Measurements from ENCODE around the gene IDH3B. TPM values are rescaled to one million over a fixed set of nuclear protein-coding genes. Genes with fewer than 3 reads are reported as not detected.

IDH3B gene
- total RNA-seq, 1 donor from 2014 or later = 101 TPM

DNA sequence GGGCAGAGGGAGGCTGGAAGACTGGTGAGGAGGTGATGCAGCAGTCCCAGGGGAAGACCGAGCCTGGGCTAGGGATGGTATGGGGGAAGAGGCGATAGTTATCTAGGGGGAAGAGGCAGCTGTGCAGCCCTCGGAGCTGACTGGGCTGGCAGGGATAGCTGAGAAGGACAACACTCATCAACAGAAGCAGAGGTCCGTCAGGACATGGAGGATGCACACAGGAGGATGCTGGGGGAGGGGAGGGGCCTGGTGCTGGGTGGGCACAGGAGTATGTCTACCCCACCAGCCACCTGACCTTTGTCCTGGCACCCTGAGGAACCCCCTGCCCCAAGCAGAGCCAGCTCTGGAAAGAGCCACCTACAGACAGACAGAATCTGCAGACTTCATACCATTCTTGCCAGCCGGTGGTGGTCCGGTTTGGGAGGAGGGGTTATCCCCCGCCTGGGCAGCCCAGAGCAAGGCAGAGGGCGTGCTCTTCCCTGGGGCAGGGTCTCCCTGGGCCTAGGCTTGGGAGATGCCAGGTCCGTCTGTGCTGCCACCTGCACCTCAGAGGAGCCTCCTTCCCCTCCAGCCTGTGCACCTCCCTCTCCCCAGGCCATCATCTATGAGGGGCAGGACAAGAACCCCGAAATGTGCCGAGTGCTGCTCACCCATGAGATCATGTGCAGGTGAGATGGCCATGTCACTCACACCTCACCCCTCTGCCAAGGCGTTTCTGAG, 43.5 kb upstream of the IDH3B start:
- Mint-ChIP-seq H3K27me3 (peaks cover 19% of the 10 kb centered on the region), H3K9me3 (no peaks in the 10 kb centered on the region), H3K4me3 (no peak overlapping the region), H3K4me1 (ENCODE audit: unreplicated experiment) (peaks cover 5% of the 10 kb centered on the region), H3K36me3 (no peaks in the 10 kb centered on the region), H3K27ac (no peak overlapping the region)
- TF ChIP-seq, protein P1, sequence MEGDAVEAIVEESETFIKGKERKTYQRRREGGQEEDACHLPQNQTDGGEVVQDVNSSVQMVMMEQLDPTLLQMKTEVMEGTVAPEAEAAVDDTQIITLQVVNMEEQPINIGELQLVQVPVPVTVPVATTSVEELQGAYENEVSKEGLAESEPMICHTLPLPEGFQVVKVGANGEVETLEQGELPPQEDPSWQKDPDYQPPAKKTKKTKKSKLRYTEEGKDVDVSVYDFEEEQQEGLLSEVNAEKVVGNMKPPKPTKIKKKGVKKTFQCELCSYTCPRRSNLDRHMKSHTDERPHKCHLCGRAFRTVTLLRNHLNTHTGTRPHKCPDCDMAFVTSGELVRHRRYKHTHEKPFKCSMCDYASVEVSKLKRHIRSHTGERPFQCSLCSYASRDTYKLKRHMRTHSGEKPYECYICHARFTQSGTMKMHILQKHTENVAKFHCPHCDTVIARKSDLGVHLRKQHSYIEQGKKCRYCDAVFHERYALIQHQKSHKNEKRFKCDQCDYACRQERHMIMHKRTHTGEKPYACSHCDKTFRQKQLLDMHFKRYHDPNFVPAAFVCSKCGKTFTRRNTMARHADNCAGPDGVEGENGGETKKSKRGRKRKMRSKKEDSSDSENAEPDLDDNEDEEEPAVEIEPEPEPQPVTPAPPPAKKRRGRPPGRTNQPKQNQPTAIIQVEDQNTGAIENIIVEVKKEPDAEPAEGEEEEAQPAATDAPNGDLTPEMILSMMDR (conservative IDR thresholded peaks at IDR 0.05) = no peak
- peak; percentile 58 for DNase-seq (ENCODE audit: extremely low spot score, unreplicated experiment)

DNA sequence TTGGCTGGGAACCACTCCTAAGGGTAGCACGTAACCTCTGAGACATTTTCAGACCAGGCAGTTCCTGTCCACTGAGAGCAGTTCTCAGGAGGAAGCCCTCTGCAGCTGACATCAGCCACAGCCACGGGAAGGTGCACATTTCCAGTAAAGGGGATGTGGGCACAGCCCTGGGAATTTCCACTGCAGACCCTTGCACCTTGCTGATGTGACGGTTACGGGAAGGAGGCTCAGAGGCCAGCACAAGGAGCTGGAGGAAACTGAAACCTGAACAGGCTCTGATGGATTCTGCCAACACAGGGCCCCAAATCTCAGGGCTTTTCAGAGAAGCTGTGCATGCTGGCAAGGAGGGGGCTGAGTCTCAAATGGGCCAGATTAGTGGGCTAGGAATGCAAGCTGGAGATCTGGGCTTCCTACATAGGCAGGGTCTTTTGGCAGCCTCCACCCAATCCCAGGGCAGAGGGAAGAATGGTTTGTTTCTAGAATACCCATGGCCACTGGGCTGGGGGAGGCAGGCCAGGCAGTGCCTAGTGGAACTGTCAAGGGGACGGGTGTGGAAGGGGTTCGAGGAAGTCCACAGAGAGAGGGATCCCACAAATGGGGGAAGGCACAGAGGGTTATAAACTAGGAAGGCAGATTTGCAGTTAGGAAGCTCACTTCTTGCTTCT, 42.8 kb upstream of the IDH3B start:
- peaks cover 5% of the 10 kb centered on the region for H3K4me1 Mint-ChIP-seq (ENCODE audit: unreplicated experiment)
- no peaks in the 10 kb centered on the region for H3K9me3 Mint-ChIP-seq
- H3K27me3 Mint-ChIP-seq = peaks cover 22% of the 10 kb centered on the region
- TF ChIP-seq, protein P1 (conservative IDR thresholded peaks at IDR 0.05) = no peak
- no peaks in the 10 kb centered on the region for H3K36me3 Mint-ChIP-seq
- peak; percentile 59 for DNase-seq (ENCODE audit: extremely low spot score, unreplicated experiment)
- no peak overlapping the region for H3K27ac Mint-ChIP-seq
- H3K4me3 Mint-ChIP-seq = no peak overlapping the region

DNA sequence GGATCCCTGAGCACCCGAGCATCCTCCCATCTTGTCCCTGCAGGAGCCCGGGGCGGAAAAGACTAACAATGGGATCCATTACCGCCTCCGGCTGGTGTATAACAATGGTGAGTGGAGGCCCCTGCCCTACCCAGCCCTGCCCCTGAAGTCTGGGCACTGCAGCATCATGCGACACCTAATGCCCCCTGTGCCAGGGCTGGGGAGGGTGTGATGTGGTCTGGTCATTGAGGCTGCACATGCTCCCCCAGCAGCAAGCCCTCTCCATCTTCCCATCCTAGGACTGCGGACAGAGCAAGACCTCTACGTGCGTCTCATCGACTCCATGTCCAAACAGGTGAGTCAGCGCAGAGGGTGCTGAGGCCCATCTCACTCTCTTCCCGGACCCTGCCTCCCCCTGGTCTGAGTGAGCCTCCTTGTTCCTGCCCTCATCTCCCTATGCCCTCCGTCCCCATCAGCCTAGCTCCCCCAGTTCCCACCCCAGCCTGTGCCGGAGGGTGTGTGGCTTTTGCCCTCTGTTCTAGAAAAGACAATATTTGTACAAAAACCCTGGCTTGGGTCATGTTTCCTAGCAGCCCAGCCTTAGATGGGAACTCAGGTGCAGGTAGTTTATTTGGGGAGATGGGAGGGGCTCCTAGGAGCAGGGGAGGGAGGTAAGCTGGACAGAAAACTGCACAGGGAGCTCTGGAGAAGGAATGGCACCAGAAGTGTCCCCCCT, 42.1 kb upstream of the IDH3B start:
- Mint-ChIP-seq H3K27ac (no peak overlapping the region), H3K36me3 (no peaks in the 10 kb centered on the region), H3K9me3 (no peaks in the 10 kb centered on the region), H3K27me3 (peaks cover 28% of the 10 kb centered on the region), H3K4me1 (ENCODE audit: unreplicated experiment) (peaks cover 5% of the 10 kb centered on the region), H3K4me3 (no peak overlapping the region)
- no peak for DNase-seq (ENCODE audit: extremely low spot score, unreplicated experiment)
- TF ChIP-seq, protein P1 (conservative IDR thresholded peaks at IDR 0.05) = no peak

DNA sequence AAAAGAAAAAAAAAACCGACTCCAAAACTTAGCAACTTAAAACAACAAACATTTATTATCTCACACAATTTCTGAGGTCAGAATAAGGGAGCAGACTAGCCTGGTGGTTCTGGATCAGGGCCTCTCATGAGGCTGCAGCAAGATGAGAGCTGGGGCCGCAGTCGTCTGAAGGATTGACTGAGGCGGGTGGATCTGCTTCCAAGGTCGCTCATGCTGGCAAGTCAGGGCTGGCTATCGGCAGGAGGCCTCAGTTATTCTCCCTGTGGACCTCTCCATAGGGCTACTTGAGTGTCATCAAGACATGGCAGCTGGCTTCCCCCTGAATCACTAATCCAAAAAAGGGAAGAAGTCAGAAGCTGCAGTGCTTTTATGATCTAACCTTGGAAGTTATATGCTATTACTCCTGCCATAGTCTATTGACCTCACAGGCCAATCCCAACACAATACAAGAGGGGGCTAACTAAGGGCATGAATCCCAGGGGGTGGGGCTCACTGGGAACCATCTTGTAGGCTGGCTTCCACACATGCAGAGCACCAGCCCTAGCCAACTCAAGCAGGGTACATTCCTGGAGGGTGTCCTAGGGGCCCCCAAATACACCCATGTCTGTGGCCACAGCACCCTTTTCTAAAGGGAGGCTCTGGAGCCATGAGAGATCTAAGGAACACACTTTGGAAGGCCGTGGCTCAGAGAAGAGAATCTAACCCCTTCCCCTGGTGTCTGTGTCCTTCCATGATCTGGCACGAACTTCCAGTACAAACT, 39.9 kb upstream of the IDH3B start:
- Mint-ChIP-seq H3K4me3 (no peak overlapping the region), H3K27me3 (peaks cover 41% of the 10 kb centered on the region), H3K36me3 (no peaks in the 10 kb centered on the region), H3K9me3 (no peaks in the 10 kb centered on the region), H3K4me1 (ENCODE audit: unreplicated experiment) (peaks cover 5% of the 10 kb centered on the region), H3K27ac (no peak overlapping the region)
- TF ChIP-seq, protein P1 (conservative IDR thresholded peaks at IDR 0.05) = no peak
- no peak for DNase-seq (ENCODE audit: extremely low spot score, unreplicated experiment)

DNA sequence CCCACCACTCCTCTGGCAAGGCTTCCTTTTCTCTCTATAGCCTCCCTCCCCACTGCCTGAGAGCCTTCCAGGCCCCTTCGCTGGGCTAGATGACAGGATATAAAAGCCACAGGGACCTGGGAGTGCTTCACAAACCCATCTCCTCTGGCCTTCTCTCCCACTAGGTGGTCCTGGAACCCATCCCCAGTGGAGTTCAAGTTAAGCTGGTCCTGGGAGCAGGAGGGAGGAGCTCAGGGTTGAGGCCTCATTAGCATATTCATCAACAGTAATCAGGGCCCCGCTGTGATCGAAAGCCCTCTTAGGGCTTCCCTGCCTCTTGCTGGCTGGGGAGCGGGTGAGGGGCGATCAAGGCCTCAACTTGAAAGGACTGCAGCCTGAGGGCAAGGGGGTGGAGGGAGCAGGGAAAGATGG, 37.7 kb upstream of the IDH3B start:
- H3K4me3 Mint-ChIP-seq = no peak overlapping the region
- TF ChIP-seq, protein P1 (conservative IDR thresholded peaks at IDR 0.05) = no peak
- no peak for DNase-seq (ENCODE audit: extremely low spot score, unreplicated experiment)
- H3K36me3 Mint-ChIP-seq = no peaks in the 10 kb centered on the region
- no peak overlapping the region for H3K27ac Mint-ChIP-seq
- peaks cover 45% of the 10 kb centered on the region for H3K27me3 Mint-ChIP-seq
- H3K4me1 Mint-ChIP-seq (ENCODE audit: unreplicated experiment) = no peaks in the 10 kb centered on the region
- no peaks in the 10 kb centered on the region for H3K9me3 Mint-ChIP-seq
